Omental fat pad (tissue), 4 donors: ENCODE results near the gene HHLA2. TPM values are rescaled to one million over a fixed set of nuclear protein-coding genes. Genes with fewer than 3 reads are reported as not detected.

Source experiments
- ATAC-seq: fragments of 150-250 bp; one replicate; pipeline ENCODE4 v1.9.1; 2016; ENCODE audit warnings: mild to moderate bottlenecking, moderate library complexity; ENCODE audit not compliant: low FRiP score
- DNase-seq: peaks from one replicate; pipeline ENCODE4 v3.0.0-alpha.2; 2019; ENCODE audit warnings: low spot score
- CTCF ChIP-seq, 3 donors: fragments of 450-650 bp; IDR thresholded peaks; one replicate each; pipeline ENCODE4 v1.5.1; 2016 to 2017; ENCODE audit warnings: antibody characterized with exemption in 3 of 3, mild to moderate bottlenecking in 3 of 3, moderate library complexity in 2 of 3
- total RNA-seq, 4 donors: library from RNA; depleted of rRNA; stranded (reverse); fragments of >200 nt; gene quantifications; one replicate each; pipeline ENCODE4 v1.1.0, GENCODE V29; 2016

HHLA2 gene
- total RNA-seq, 4 donors from 2014 or later = not detected

- DNase-seq (no peak), ATAC-seq (no peak)
- no peak for TF ChIP-seq CTCF (IDR thresholded peaks at IDR 0.05)
Observed at GRCh38 chr3:108328821-108329486, 32.6 kb downstream of the HHLA2 start.

- DNase-seq = no peak
- ATAC-seq = peak; percentile 41
- TF ChIP-seq CTCF (IDR thresholded peaks at IDR 0.05) = no peak
Observed at GRCh38 chr3:108329508-108329907, 33.2 kb downstream of the HHLA2 start.

GRCh38 chr3:108329947-108330346 is 33.6 kb downstream of the HHLA2 start:
- no peak for ATAC-seq
- no peak for TF ChIP-seq CTCF (IDR thresholded peaks at IDR 0.05)
- DNase-seq = no peak

- DNase-seq = no peak
- ATAC-seq = no peak
- TF ChIP-seq CTCF (IDR thresholded peaks at IDR 0.05) = no peak
Observed at GRCh38 chr3:108331792-108332191, 35.4 kb downstream of the HHLA2 start.

- no peak for TF ChIP-seq CTCF (IDR thresholded peaks at IDR 0.05)
- no peak for DNase-seq
- ATAC-seq = no peak
Observed at GRCh38 chr3:108333961-108334360, 37.6 kb downstream of the HHLA2 start.

GRCh38 chr3:108334701-108335100 is 38.4 kb downstream of the HHLA2 start:
- DNase-seq (no peak), ATAC-seq (no peak)
- TF ChIP-seq CTCF (IDR thresholded peaks at IDR 0.05) = no peak

- DNase-seq (no peak), ATAC-seq (no peak)
- no peak for TF ChIP-seq CTCF (IDR thresholded peaks at IDR 0.05)
Observed at GRCh38 chr3:108338901-108339545, 42.7 kb downstream of the HHLA2 start.
